ENCODE results near the gene ERP44. TPM values are rescaled to one million over a fixed set of nuclear protein-coding genes. Genes with fewer than 3 reads are reported as not detected.

Gene ERP44
- total RNA-seq, 4 donors from 2014 or later, result 12.1 to 13.3 (median 12.7) TPM

- intact Hi-C loops (cut with DNase I), result no loop called here
- TF ChIP-seq EP300 (IDR thresholded peaks at IDR 0.05), result no peak
- TF ChIP-seq POLR2AphosphoS5 (IDR thresholded peaks at IDR 0.05), result no peak
- TF ChIP-seq POLR2A (IDR thresholded peaks at IDR 0.05; ENCODE audit: low read depth), result no peak
- no peak for TF ChIP-seq CTCF (IDR thresholded peaks at IDR 0.05)
- Histone ChIP-seq H3K36me3 (peaks cover 0 to 11% (median 7%) of the 10 kb centered on the region in 4 donors), H3K4me3 (no peak overlapping the region), H3K27ac (replicated peaks in 1 of 4) (no peak overlapping the region), H3K27me3 (no peaks in the 10 kb centered on the region), H3K4me1 (no peaks in the 10 kb centered on the region), H3K9me3 (no peaks in the 10 kb centered on the region)
- WGBS, result 92% methylated on average over 2 of the region's 2 CpGs
- DNase-seq (ENCODE audit: extremely low spot score), result no peak
Observed at GRCh38 chr9:100125236-100125635, 26.4 kb upstream of the ERP44 start.

DNA sequence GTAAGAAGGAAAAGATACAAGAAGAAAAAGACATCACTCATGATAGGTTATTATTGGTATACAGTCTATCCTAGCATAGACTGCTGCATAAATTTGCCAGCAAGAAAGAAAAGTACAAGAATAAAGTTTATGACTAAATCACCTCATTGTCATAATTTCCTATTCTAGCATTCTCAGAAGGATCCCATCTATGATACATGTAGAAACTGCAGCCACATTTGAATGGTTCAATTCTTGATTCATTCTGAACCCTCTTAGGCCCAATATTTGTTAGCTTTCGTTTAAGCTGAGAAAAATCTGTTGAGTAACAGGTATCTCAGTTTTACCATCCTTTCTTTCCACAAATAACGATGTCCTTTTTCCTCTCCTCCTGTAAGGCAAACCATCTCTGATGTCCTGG is 21.5 kb upstream of the ERP44 start:
- no peak overlapping the region for H3K27ac ChIP-seq (replicated peaks in 1 of 4)
- no peaks in the 10 kb centered on the region for H3K9me3 ChIP-seq
- H3K4me3 ChIP-seq, result no peak overlapping the region
- intact Hi-C loops (cut with DNase I), result no loop called here
- peaks cover 4 to 24% (median 7%) of the 10 kb centered on the region in 4 donors for H3K36me3 ChIP-seq
- no peak for DNase-seq (ENCODE audit: extremely low spot score)
- TF ChIP-seq EP300 (IDR thresholded peaks at IDR 0.05), result no peak
- no peak for TF ChIP-seq POLR2A (IDR thresholded peaks at IDR 0.05; ENCODE audit: low read depth)
- no peak for TF ChIP-seq POLR2AphosphoS5 (IDR thresholded peaks at IDR 0.05)
- no peak for TF ChIP-seq CTCF (IDR thresholded peaks at IDR 0.05)
- WGBS, result 93% methylated on average over 2 of the region's 2 CpGs
- H3K27me3 ChIP-seq, result no peaks in the 10 kb centered on the region
- H3K4me1 ChIP-seq, result no peaks in the 10 kb centered on the region

- no peaks in the 10 kb centered on the region for H3K4me1 ChIP-seq
- no peak for DNase-seq (ENCODE audit: extremely low spot score)
- H3K36me3 ChIP-seq, result peaks cover 4 to 24% (median 7%) of the 10 kb centered on the region in 4 donors
- 97% methylated on average over 25 of the region's 25 CpGs for WGBS
- H3K27me3 ChIP-seq, result no peaks in the 10 kb centered on the region
- no peak for TF ChIP-seq POLR2AphosphoS5 (IDR thresholded peaks at IDR 0.05)
- no peak for TF ChIP-seq EP300 (IDR thresholded peaks at IDR 0.05)
- no peak for TF ChIP-seq POLR2A (IDR thresholded peaks at IDR 0.05; ENCODE audit: low read depth)
- TF ChIP-seq CTCF (IDR thresholded peaks at IDR 0.05), result no peak
- H3K9me3 ChIP-seq, result no peaks in the 10 kb centered on the region
- H3K4me3 ChIP-seq, result no peak overlapping the region
- no peak overlapping the region for H3K27ac ChIP-seq (replicated peaks in 1 of 4)
- intact Hi-C loops (cut with DNase I), result no loop called here
Observed at GRCh38 chr9:100117316-100117715, 18.5 kb upstream of the ERP44 start.

GRCh38 chr9:100112677-100113336 is 14.0 kb upstream of the ERP44 start:
- whole genome bisulfite sequencing, result 96% methylated on average over 2 of the region's 2 CpGs
- Histone ChIP-seq H3K27ac (replicated peaks in 1 of 4) (no peak overlapping the region), H3K27me3 (no peaks in the 10 kb centered on the region), H3K36me3 (peaks cover 6 to 21% (median 11%) of the 10 kb centered on the region in 4 donors), H3K9me3 (no peaks in the 10 kb centered on the region), H3K4me1 (peaks cover 7 to 18% (median 17%) of the 10 kb centered on the region in 4 donors), H3K4me3 (no peak overlapping the region)
- DNase-seq (ENCODE audit: extremely low spot score), result no peak
- TF ChIP-seq EP300 (IDR thresholded peaks at IDR 0.05) (no peak), CTCF (IDR thresholded peaks at IDR 0.05) (no peak), POLR2A (IDR thresholded peaks at IDR 0.05; ENCODE audit: low read depth) (no peak), POLR2AphosphoS5 (IDR thresholded peaks at IDR 0.05) (no peak)
- intact Hi-C loops (cut with DNase I), result no loop called here

- WGBS, result 61% methylated on average over 4 of the region's 4 CpGs
- no peak overlapping the region for H3K4me3 ChIP-seq
- intact Hi-C loops (cut with DNase I), result no loop called here
- peak; percentile 93 for DNase-seq (ENCODE audit: extremely low spot score)
- H3K9me3 ChIP-seq, result no peaks in the 10 kb centered on the region
- H3K4me1 ChIP-seq, result peaks cover 7 to 18% (median 17%) of the 10 kb centered on the region in 4 donors
- H3K36me3 ChIP-seq, result peaks cover 12 to 25% (median 18%) of the 10 kb centered on the region in 4 donors
- H3K27me3 ChIP-seq, result no peaks in the 10 kb centered on the region
- TF ChIP-seq POLR2AphosphoS5 (IDR thresholded peaks at IDR 0.05), result peak in 1 of 2 donors; percentile 44
- no peak for TF ChIP-seq POLR2A (IDR thresholded peaks at IDR 0.05; ENCODE audit: low read depth)
- peak overlapping the region in 1 of 4 donors; percentile 51 for H3K27ac ChIP-seq (replicated peaks in 1 of 4)
Observed at GRCh38 chr9:100111235-100111634, 12.4 kb upstream of the ERP44 start.

All from esophagus muscularis mucosa (tissue), 4 donors.